Gastrocnemius medialis (tissue), 4 donors: ENCODE measurements around the gene ITGA5.

Source experiments
- POLR2A ChIP-seq, 2 donors: fragments of 450-650 bp; IDR thresholded peaks; one replicate each; pipeline ENCODE4 v1.6.1; 2017; ENCODE audit warnings: antibody characterized with exemption in 2 of 2, mild to moderate bottlenecking in 2 of 2, moderate library complexity in 2 of 2
- TF ChIP-seq, protein P1 (sequence below), 5 experiments: fragments of 450-650 bp in 3 of 5; fragments of 200-600 bp in 2 of 5; sonication (generic) in 2 of 5; IDR thresholded peaks in 4 of 5; conservative IDR thresholded peaks in 1 of 5; 1 replicate in 4 of 5; 2 replicates in 1 of 5; pipeline ENCODE4 v1.5.1; 2016 to 2019; ENCODE audit warnings: antibody characterized with exemption in 5 of 5, mild to moderate bottlenecking in 3 of 5, moderate library complexity in 3 of 5

DNA sequence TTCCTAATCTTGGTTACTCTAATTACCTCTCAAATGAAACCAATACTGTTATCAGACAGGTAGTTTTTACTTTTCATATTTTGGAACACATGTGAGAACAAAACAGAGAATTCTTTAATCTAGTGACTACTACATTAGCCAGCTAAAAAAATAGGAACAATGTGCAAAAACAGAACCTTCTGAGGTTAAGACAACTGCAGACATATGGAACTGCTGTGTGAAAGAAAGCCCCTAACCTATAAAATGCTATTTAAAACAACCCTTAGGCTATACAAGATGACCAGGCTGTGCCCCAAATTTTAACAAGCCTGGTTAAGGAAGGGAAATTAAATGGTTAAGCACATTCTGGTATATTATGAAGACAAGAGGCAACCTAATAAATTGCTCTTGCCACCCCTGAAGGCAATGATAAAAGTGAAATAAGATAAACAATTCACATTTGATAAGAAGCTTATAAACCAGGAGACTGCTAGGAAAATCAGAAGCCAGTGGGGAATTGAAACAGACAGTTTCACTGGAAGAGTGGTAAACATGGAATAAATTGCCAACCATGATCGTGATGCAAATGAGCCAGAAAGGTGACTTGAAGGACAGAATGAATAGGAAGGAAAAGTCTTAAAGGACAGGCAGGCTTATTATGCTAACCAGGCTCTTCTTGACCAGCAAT, 46.9 kb upstream of the ITGA5 start:
- no peak for TF ChIP-seq POLR2A (IDR thresholded peaks at IDR 0.05)
- TF ChIP-seq, protein P1, sequence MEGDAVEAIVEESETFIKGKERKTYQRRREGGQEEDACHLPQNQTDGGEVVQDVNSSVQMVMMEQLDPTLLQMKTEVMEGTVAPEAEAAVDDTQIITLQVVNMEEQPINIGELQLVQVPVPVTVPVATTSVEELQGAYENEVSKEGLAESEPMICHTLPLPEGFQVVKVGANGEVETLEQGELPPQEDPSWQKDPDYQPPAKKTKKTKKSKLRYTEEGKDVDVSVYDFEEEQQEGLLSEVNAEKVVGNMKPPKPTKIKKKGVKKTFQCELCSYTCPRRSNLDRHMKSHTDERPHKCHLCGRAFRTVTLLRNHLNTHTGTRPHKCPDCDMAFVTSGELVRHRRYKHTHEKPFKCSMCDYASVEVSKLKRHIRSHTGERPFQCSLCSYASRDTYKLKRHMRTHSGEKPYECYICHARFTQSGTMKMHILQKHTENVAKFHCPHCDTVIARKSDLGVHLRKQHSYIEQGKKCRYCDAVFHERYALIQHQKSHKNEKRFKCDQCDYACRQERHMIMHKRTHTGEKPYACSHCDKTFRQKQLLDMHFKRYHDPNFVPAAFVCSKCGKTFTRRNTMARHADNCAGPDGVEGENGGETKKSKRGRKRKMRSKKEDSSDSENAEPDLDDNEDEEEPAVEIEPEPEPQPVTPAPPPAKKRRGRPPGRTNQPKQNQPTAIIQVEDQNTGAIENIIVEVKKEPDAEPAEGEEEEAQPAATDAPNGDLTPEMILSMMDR (IDR thresholded peaks at IDR 0.05 in 4 of 5, conservative IDR thresholded peaks at IDR 0.05 in 1 of 5) = no peak
